HG03280 (cell line): ENCODE data around the gene OR51M1.
"Not testable (repeated sequence)": the region's sequence is repeated elsewhere in the genome, so short reads cannot be mapped to it uniquely, and the experiment has no call there.

Experiments used
- ATAC-seq: cut with Tn5 transposase; IDR thresholded peaks from one replicate; pipeline ENCODE4 v1.9.1; 2021; ENCODE audit warnings: mild to moderate bottlenecking, moderate library complexity; ENCODE audit not compliant: unreplicated experiment

OR51M1 gene

GRCh38 chr11:5383576-5383975 lies at the start of gene OR51M1:
Gene OR51M1 (plus strand): TSS chr11:5383812. CDS start chr11:5389399, 5,587 bp downstream.
- no peak for ATAC-seq

DNA sequence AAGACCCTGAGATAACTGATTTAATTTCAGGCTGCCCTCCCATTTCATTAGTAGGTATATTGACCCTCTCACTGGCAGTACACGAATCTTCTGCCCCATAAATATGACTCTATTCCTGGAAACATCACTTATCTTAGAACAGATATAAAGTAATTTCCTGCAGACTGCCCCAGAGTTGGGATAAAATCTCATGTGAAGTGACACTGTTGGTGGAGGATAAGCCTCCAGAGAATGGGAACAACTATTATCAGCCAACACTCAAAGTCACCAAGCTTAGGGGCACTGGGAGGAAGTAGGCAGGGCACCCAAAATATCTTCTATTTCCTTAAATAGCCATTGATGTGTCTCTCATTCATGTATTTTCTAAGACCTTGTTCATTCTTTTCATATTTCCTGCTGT lies 48.4 kb upstream of the OR51M1 start:
- no peak for ATAC-seq

DNA sequence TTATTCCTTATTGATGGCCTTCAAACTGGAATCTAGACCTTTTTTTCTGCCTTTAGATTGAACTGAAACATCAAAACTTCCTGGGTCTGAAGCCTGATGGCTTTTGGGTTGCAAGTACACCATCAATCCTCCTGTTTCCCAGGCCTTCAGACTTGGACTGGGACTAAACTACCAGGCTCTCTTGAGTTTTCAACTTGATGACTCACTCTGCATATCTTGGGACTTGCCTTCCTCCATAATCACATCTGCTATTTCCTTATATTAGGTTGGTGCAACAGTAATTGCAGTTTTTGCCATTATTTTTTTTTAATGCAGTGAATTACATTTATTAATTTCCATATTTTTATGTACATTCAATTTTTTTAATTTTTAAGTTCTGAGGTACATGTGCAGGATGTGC lies 47.3 kb upstream of the OR51M1 start:
- ATAC-seq: no peak

- ATAC-seq: not testable (repeated sequence)
Measured at GRCh38 chr11:5337253-5337652, 46.4 kb upstream of the OR51M1 start.

DNA sequence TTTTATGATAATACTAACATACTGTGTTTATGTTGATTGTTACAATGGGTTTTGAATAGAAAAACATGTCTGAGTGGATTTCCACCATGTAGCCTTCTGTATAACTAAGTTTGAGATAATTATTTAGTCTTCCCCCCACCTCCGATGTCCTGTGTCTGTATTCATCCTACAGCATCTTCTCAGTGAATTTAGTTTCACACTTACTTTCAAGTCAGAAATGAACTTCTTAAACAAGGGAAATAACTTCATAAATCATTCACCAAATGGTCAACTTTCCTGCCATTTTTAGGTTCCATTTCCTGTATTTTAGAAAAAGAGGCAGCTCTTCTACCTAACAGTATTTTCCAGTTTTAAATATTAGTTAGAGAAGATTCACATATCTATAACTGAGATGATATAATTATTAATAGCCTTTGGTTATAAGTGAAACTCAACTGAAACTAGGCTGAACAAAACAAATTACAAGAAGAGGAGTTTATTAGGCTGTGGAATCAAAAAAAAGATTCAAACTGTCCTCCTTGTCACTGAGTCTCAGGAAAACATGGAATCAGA lies 43.8 kb upstream of the OR51M1 start:
- ATAC-seq: no peak

DNA sequence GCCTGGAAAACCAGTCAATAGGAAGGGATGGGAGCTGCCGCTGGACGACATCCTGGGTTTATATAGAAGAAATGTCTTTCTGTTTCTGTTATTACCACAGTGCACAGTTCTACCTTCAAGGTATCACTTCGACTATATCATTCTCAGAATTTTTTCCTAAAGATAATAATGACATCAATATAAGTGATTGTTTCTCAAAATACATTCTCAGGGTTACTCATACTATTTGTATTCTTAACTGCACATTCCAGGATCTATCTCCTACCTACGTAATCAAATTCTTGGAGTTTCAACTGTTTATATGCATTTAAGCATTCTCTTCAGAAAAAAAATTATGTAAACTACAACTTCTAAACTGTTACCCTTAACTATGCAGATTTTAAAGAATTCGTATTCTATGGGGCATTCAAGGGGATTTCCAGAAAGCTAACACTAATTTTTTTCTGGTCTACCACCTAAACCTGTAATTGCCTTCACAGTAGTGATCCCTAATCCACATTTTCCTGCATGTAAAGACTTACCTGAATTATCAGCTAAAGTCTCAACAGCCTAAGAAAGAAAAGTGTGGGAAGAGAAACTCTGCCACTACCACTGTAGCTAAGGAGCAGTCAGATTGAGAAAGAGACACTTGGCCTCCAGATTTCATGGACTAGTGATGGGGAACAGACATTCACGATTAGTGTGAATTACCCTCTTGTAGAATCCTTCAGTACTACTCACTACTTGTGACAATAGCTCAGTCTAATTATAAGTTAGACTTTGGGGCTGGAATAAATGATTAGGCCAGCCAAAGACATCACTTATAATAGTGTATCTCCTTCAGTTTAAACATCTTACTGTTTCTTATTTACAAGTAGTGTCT lies 39.9 kb upstream of the OR51M1 start, which contains the start of gene OR51B5:
TSS of gene OR51B5 (minus strand) at position 51 of the 862 bp plus-strand sequence. CDS start at position 51, 0 bp downstream.
- ATAC-seq: no peak

- ATAC-seq: no peak
Measured at GRCh38 chr11:5345831-5346230, 37.8 kb upstream of the OR51M1 start.

DNA sequence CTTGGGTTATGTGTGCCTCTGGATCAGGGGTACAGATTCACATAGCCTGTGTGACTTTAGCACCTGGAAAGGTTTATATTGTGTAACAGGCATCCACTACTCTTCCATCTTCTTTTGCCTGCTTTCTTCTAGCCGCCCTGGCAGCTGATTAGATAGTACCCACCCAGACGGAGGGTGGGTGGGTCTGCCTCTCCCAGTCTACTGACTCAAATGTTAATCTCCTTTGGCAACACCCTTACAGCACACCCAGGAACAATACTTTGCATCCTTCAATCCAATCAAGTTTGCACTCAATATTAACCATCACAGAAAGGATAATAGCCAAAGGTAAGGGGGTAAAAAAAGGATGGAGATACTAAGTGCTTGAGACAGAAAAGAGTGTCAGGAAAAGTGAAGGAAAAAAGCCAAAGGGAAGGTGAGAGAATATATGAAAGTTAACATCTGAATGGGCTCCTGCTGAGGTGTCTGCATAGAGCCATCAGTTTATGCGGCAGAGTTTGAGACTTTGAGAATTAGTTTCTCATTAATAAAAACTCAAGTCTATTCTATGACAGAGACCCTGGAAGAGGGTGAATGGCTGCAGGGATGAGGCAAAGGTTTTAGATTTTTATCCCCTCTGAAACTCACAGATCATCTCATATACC lies 34.9 kb upstream of the OR51M1 start:
- no peak for ATAC-seq

- no peak for ATAC-seq
Measured at GRCh38 chr11:5349550-5349949, 34.1 kb upstream of the OR51M1 start.

- no peak for ATAC-seq
Measured at GRCh38 chr11:5351208-5351607, 32.4 kb upstream of the OR51M1 start, which contains the start of gene OR51B6. Gene OR51B6 (plus strand): TSS chr11:5351508. CDS start chr11:5351508, 0 bp downstream.

- ATAC-seq: not testable (repeated sequence)
Measured at GRCh38 chr11:5356031-5356430, 27.6 kb upstream of the OR51M1 start.

DNA sequence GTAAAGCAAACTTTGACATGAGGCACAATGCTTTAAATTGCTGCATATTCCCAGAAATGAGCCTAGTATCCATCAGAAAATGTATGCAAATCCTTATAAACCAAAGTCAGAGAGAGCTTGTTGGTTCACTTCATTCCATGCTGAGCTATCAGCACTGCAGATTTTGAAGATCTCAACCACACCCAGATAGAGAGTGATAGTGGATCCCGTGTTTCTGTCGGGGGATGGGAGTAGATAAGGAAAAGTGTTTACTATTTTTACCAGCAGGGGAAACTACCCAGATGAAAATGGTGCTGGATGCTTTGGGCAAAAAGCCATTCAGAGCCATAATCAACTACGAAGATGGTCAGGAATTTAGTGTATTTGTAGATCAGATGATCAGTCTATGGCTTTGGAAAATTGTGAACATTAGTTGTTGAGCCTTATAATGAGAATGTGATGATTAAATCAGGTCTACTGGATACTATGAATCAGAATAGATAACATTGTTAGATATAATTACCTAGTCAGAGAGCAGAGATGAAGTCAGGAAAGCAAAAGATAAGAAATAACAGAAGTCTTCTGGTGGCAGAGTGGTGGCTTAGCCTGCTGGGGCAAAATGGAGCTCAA lies 21.5 kb upstream of the OR51M1 start:
- no peak for ATAC-seq

DNA sequence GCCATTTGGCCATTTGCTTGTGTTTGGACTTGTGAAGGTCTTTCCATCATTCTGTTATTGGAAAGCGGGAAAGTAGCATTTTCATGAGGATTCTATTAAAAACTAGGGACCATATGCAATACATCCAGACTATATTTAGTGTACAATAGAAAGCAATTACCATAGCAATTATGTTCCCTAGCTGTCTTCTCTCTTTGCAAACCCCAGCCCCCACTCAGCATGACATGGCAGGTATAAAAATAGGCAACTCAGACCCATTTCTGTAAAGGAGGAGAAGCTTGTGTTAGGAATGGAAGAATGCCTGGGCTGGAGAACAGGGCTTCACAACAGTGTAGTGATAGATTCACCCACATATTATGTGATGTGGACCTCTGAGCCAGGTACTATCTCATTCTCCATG lies 19.9 kb upstream of the OR51M1 start:
- ATAC-seq: no peak

DNA sequence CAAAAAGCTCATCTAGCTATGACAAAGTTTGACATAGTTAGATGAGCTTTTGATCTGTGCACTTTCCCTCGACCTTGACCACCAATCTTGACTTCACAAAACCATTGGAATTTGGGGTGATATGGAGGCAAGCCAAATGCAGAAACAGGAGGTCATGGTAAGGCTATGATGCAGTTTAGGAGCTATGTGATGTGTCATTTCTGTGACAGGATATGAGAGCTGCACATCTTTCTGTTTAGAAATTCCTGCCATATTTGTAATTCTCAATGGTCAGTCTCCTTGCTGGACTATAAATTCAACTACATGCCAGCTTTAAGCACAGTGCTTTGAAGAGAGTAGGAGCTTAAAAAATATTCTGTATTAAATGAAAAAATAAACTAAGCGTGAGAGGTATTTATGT lies 19.4 kb upstream of the OR51M1 start:
- ATAC-seq: no peak

DNA sequence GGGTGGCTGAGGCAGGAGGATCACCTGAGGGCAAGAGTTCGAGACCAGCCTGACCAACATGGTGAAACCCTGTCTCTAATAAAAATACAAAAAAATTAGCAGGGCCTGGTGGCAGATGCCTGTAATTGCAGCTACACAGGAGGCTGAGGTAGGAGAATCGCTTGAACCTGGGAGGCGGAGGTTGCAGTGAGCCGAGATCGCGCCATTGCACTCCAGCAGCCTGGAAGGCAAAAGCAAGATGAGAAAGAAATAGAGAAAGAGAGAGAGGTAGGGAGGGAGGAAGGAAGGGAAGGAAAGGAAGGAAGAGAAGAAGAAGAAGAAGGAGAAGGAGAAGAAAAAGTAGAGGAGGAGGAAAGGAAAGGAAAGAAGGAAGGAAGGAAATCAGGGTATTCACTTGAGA lies 17.2 kb upstream of the OR51M1 start:
- not testable (repeated sequence) for ATAC-seq

DNA sequence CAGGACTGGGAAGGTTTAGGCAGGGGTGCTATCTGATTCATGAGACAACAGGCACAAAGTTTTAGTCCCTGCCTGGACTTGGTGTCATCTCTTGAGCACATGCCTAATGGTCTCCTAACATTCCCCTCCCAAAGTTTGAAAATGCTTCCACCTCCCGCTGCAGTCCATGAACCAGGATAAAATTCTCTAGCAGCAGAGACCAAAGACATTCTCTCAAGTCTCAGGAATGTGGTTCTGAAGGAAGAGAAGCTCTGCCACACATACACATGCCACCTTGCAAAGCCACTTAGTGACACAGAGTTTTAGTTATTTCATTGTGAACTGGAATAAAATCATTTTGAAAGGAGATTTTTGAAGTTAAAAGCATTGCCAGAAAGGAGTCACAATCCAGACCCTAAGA lies 16.8 kb upstream of the OR51M1 start:
- no peak for ATAC-seq

- ATAC-seq: no peak
Measured at GRCh38 chr11:5367448-5368074, 16.1 kb upstream of the OR51M1 start.

- ATAC-seq: no peak
Measured at GRCh38 chr11:5368502-5369043, 15.0 kb upstream of the OR51M1 start.

GRCh38 chr11:5369789-5370188 lies 13.8 kb upstream of the OR51M1 start:
- ATAC-seq: no peak

- peak; percentile 86 for ATAC-seq
Measured at GRCh38 chr11:5380740-5381342, 2.8 kb upstream of the OR51M1 start.
